Activated CD8-positive, alpha-beta memory T cell treated with anti-CD3 and anti-CD28 coated beads, Interleukin-2, amount 50 U/mL, for 48 hours (primary cell): ENCODE data around the gene CLDN14.

Source experiments
- DNase-seq: peaks from one replicate; pipeline ENCODE4 v3.0.0-alpha.2; 2020

Gene CLDN14

GRCh38 chr21:36479415-36480402, at the start of gene CLDN14:
CLDN14 (minus strand) TSS chr21:36480122; CDS start chr21:36461695, 18,427 bp downstream.
- no peak for DNase-seq

- DNase-seq, result no peak
Observed at GRCh38 chr21:36528716-36529115, 48.8 kb upstream of the CLDN14 start.

GRCh38 chr21:36527317-36527716, 47.4 kb upstream of the CLDN14 start:
- no peak for DNase-seq

GRCh38 chr21:36526104-36526503, 46.2 kb upstream of the CLDN14 start:
- no peak for DNase-seq

GRCh38 chr21:36524477-36524876, 44.6 kb upstream of the CLDN14 start:
- DNase-seq, result no peak

- no peak for DNase-seq
Observed at GRCh38 chr21:36522219-36522808, 42.4 kb upstream of the CLDN14 start.

- no peak for DNase-seq
Observed at GRCh38 chr21:36518883-36519492, 39.1 kb upstream of the CLDN14 start.

- DNase-seq, result no peak
Observed at GRCh38 chr21:36517366-36518075, 37.6 kb upstream of the CLDN14 start.

GRCh38 chr21:36516281-36516680, 36.4 kb upstream of the CLDN14 start:
- no peak for DNase-seq

GRCh38 chr21:36513430-36513829, 33.5 kb upstream of the CLDN14 start:
- no peak for DNase-seq

- DNase-seq, result no peak
Observed at GRCh38 chr21:36512971-36513370, 33.0 kb upstream of the CLDN14 start.

- DNase-seq, result no peak
Observed at GRCh38 chr21:36511484-36512220, 31.7 kb upstream of the CLDN14 start.

- no peak for DNase-seq
Observed at GRCh38 chr21:36510911-36511310, 31.0 kb upstream of the CLDN14 start.

GRCh38 chr21:36509973-36510664, 30.2 kb upstream of the CLDN14 start:
- no peak for DNase-seq

- no peak for DNase-seq
Observed at GRCh38 chr21:36508948-36509347, 29.0 kb upstream of the CLDN14 start.

GRCh38 chr21:36507397-36508018, 27.6 kb upstream of the CLDN14 start:
- no peak for DNase-seq

- DNase-seq, result no peak
Observed at GRCh38 chr21:36506482-36506881, 26.6 kb upstream of the CLDN14 start.

- peak; percentile 54 for DNase-seq
Observed at GRCh38 chr21:36504067-36505058, 24.4 kb upstream of the CLDN14 start.

- no peak for DNase-seq
Observed at GRCh38 chr21:36502365-36502764, 22.4 kb upstream of the CLDN14 start.

GRCh38 chr21:36501589-36501892, 21.6 kb upstream of the CLDN14 start:
- DNase-seq, result no peak
